Sigmoid colon (tissue), 4 donors: ENCODE results near the gene TNXB.
"Not testable (repeated sequence)": the region's sequence is repeated elsewhere in the genome, so short reads cannot be mapped to it uniquely, and the experiment has no call there.

Experiments
- EP300 ChIP-seq, 4 donors: sonication (generic); formaldehyde crosslinking; IDR thresholded peaks; one replicate each; pipeline ENCODE4 v1.6.1; 2017; ENCODE audit warnings: antibody characterized with exemption in 4 of 4
- POLR2A ChIP-seq, 2 donors: fragments of 450-650 bp; IDR thresholded peaks; one replicate each; pipeline ENCODE4 v1.6.1; 2016; ENCODE audit warnings: antibody characterized with exemption in 2 of 2, mild to moderate bottlenecking in 2 of 2, moderate library complexity in 2 of 2
- TF ChIP-seq, protein P1 (sequence below), 4 experiments: fragments of 450-650 bp in 3 of 4; fragments of 200-600 bp in 1 of 4; IDR thresholded peaks; one replicate each; pipeline ENCODE4 v1.5.1; 2016 to 2019; ENCODE audit warnings: antibody characterized with exemption in 4 of 4, mild to moderate bottlenecking in 3 of 4, moderate library complexity in 2 of 4

DNA sequence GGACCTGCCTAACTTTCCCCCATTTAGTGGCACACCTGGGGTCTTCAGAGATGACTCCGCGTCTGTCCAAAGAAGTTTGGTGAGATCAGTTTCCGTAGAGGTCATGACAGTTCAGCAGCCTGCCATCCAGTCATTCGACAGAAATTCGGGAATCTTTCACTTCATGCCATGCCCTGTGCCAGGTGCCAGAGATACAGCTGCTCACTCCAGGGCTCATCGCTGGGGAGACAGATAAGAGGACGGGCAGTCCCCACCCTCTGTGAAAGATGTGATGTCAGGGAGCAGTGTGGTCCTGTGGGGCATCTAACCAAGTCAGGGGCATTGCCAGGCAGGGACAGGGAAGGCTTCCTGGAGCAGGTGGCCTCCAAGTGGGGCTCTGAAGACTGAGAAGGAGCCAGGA, 105.8 kb downstream of the TNXB start:
- TF ChIP-seq POLR2A, EP300 (IDR thresholded peaks at IDR 0.05): not testable (repeated sequence)
- TF ChIP-seq, protein P1, sequence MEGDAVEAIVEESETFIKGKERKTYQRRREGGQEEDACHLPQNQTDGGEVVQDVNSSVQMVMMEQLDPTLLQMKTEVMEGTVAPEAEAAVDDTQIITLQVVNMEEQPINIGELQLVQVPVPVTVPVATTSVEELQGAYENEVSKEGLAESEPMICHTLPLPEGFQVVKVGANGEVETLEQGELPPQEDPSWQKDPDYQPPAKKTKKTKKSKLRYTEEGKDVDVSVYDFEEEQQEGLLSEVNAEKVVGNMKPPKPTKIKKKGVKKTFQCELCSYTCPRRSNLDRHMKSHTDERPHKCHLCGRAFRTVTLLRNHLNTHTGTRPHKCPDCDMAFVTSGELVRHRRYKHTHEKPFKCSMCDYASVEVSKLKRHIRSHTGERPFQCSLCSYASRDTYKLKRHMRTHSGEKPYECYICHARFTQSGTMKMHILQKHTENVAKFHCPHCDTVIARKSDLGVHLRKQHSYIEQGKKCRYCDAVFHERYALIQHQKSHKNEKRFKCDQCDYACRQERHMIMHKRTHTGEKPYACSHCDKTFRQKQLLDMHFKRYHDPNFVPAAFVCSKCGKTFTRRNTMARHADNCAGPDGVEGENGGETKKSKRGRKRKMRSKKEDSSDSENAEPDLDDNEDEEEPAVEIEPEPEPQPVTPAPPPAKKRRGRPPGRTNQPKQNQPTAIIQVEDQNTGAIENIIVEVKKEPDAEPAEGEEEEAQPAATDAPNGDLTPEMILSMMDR (IDR thresholded peaks at IDR 0.05) = not testable (repeated sequence)
